ENCODE data around the gene SPATA24. TPM values are rescaled to one million over a fixed set of nuclear protein-coding genes. Genes with fewer than 3 reads are reported as not detected.

The SPATA24 gene
- total and polyA plus RNA-seq, 2 of the 13 experiments (the other 11 are each of a cell fraction or from before 2014, with no cell fraction given) = 6.0 to 11.1 TPM

DNA sequence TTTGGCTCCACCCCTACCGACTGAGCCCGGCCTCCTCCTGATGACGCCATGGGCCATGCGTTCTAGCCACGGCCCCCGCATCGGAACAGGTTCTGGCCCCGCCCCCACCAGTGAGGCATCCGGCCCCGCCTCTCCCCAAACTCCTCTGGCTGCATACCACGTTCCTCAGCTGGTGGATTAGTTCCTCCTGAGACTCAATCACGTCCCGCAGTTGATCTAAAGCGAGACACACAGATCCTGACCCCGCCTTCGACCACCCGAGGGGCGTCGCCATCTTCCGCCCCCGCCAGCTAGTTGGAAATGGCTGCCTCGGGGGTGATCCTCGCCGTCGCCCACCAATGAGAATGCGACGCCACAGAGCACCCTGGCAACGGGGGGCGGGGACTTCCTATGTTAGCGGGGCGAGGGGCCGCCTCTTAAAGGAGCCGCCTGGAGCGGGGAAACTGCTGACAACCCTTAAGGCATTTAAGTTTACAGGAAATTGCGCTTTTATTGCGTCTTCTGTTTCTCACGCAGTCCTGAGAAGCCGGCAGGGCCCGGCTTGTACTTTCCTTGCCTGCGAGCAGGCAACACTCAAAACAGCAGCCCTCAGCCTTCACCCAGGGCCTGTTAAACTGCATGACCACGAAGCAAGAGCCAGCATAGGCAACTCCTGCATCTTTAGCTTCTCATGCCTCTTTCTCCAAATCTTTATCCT, at the start of gene SPATA24 (continued):
- TF ChIP-seq HMG20B (CRISPR knock-in tag; conservative IDR thresholded peaks at IDR 0.05) (no peak), ZNF274 (CRISPR knock-in tag; IDR thresholded peaks at IDR 0.05) (peak; percentile 91), ASH2L (IDR thresholded peaks at IDR 0.05; ENCODE audit: insufficient read length, low read depth, low read length) (peak; percentile 77), ZNF276 (CRISPR knock-in tag; IDR thresholded peaks at IDR 0.05; ENCODE audit: low read depth) (no peak), IKZF5 (CRISPR knock-in tag; IDR thresholded peaks at IDR 0.05) (peak; percentile 41; the same call in 1 of the 2 replicates), SP5 (CRISPR knock-in tag; IDR thresholded peaks at IDR 0.05; ENCODE audit: borderline replicate concordance, low read depth) (peak; percentile 43; the same call in 1 of the 2 replicates), KDM5A (IDR thresholded peaks at IDR 0.05; ENCODE audit: borderline replicate concordance, low read length) (peak; percentile 52; the same call in 1 of the 2 replicates), KDM5B (CRISPR knock-in tag; IDR thresholded peaks at IDR 0.05; ENCODE audit: borderline replicate concordance) (peak; percentile 41; the same call in 1 of the 2 replicates), RBM39 (IDR thresholded peaks at IDR 0.05; ENCODE audit: low read depth, low read length, poor library complexity, severe bottlenecking) (peak; percentile 44), SIN3B (IDR thresholded peaks at IDR 0.05; ENCODE audit: low read length) (no peak), ZNF674 (CRISPR knock-in tag; IDR thresholded peaks at IDR 0.05; ENCODE audit: low read depth) (no peak), ZBTB20 (CRISPR knock-in tag; IDR thresholded peaks at IDR 0.05; ENCODE audit: borderline replicate concordance, low read depth) (peak; percentile 49; the same call in 1 of the 2 replicates), TRAFD1 (CRISPR knock-in tag; IDR thresholded peaks at IDR 0.05; ENCODE audit: borderline replicate concordance) (no peak), ZNF619 (CRISPR knock-in tag; IDR thresholded peaks at IDR 0.05) (0 out of 2 replicates have a peak, but pooled peaks have one; percentile 69)
- TF ChIP-seq, protein P1, sequence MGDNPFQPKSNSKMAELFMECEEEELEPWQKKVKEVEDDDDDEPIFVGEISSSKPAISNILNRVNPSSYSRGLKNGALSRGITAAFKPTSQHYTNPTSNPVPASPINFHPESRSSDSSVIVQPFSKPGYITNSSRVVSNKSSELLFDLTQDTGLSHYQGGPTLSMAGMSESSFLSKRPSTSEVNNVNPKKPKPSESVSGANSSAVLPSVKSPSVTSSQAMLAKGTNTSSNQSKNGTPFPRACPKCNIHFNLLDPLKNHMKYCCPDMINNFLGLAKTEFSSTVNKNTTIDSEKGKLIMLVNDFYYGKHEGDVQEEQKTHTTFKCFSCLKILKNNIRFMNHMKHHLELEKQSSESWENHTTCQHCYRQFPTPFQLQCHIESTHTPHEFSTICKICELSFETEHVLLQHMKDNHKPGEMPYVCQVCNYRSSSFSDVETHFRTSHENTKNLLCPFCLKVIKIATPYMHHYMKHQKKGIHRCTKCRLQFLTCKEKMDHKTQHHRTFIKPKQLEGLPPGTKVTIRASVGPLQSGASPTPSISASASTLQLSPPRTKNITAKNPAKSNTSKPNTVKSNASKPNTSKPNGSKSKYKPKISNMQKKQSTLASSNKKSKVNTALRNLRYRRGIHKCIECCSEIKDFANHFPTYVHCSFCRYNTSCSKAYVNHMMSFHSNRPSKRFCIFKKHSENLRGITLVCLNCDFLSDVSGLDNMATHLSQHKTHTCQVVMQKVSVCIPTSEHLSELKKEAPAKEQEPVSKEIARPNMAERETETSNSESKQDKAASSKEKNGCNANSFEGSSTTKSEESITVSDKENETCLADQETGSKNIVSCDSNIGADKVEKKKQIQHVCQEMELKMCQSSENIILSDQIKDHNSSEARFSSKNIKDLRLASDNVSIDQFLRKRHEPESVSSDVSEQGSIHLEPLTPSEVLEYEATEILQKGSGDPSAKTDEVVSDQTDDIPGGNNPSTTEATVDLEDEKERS (CRISPR knock-in tag; IDR thresholded peaks at IDR 0.05) = peak; percentile 93
- TF ChIP-seq, protein P2, sequence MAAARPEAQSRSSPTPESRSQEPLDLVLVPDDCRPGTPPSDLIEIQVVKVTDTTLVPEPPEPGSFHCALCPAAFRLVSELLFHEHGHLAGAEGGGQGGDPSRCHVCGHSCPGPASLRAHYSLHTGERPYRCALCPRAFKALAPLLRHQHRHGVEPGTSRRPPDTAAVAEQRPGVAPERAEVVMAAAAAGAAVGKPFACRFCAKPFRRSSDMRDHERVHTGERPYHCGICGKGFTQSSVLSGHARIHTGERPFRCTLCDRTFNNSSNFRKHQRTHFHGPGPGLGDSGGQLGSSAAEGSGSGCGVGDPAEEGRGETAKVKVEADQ (CRISPR knock-in tag; IDR thresholded peaks at IDR 0.05; ENCODE audit: borderline replicate concordance) = peak; percentile 37; the same call in 1 of the 2 replicates
- TF ChIP-seq, protein P3, sequence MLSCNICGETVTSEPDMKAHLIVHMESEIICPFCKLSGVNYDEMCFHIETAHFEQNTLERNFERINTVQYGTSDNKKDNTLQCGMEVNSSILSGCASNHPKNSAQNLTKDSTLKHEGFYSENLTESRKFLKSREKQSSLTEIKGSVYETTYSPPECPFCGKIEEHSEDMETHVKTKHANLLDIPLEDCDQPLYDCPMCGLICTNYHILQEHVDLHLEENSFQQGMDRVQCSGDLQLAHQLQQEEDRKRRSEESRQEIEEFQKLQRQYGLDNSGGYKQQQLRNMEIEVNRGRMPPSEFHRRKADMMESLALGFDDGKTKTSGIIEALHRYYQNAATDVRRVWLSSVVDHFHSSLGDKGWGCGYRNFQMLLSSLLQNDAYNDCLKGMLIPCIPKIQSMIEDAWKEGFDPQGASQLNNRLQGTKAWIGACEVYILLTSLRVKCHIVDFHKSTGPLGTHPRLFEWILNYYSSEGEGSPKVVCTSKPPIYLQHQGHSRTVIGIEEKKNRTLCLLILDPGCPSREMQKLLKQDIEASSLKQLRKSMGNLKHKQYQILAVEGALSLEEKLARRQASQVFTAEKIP (CRISPR knock-in tag; IDR thresholded peaks at IDR 0.05; ENCODE audit: borderline replicate concordance) = no peak

All from HepG2 (cell line).